GM12891 (cell line): ENCODE results near the gene GSTO2.

Source experiments
- DNase-seq: peaks from one replicate; pipeline ENCODE4 v3.0.0; 2011; ENCODE audit warnings: low spot score; ENCODE audit not compliant: insufficient read length
- FAIRE-seq: peaks from 2 replicates; lab custom pipeline; 2011; peaks lifted over from hg19 to GRCh38; lab: Jason Lieb, UNC
- PAX5 ChIP-seq: IDR thresholded peaks from 2 replicates; pipeline ENCODE4 v1.6.1; 2011; ENCODE audit warnings: low read length, moderate library complexity, mild to moderate bottlenecking; ENCODE audit not compliant: insufficient read depth, severe bottlenecking
- POLR2A ChIP-seq: IDR thresholded peaks from 2 replicates; pipeline ENCODE4 v1.6.1; 2011; ENCODE audit warnings: low read depth, low read length, control low read depth
- POLR2AphosphoS5 ChIP-seq: IDR thresholded peaks from 2 replicates; pipeline ENCODE4 v1.6.1; 2011; ENCODE audit warnings: low read depth, low read length, control low read depth
- POU2F2 ChIP-seq: IDR thresholded peaks from 2 replicates; pipeline ENCODE4 v1.6.1; 2011; ENCODE audit warnings: low read depth, mild to moderate bottlenecking, control low read depth, low read length, moderate library complexity
- SPI1 ChIP-seq: IDR thresholded peaks from 2 replicates; pipeline ENCODE4 v1.6.1; 2011; ENCODE audit warnings: low read depth, low read length, control low read depth
- TAF1 ChIP-seq: IDR thresholded peaks from 2 replicates; pipeline ENCODE4 v1.6.1; 2011; ENCODE audit warnings: low read depth, low read length, control low read depth

Gene GSTO2

GRCh38 chr10:104337985-104338735 is 69.2 kb downstream of the GSTO2 start, which contains the start of gene ITPRIP:
TSS of gene ITPRIP (minus strand) at chr10:104338465. CDS start at chr10:104316051, 22,414 bp downstream.
- no peak for TF ChIP-seq SPI1
- TF ChIP-seq TAF1 = 0 out of 2 replicates have a peak, but pooled peaks have one; percentile 9
- TF ChIP-seq POLR2A = peak; percentile 46; the same call in 1 of the 2 replicates
- FAIRE-seq (no peak), DNase-seq (peak; percentile 58)

- FAIRE-seq (no peak), DNase-seq (no peak)
- TF ChIP-seq POU2F2 = no peak
- no peak for TF ChIP-seq PAX5
- TF ChIP-seq POLR2A = no peak
- TF ChIP-seq POLR2AphosphoS5 = no peak
- TF ChIP-seq SPI1 = no peak
- no peak for TF ChIP-seq TAF1
These were observed 70.6 kb downstream of the GSTO2 start for GRCh38 chr10:104339469-104340110.

- DNase-seq = no peak
- TF ChIP-seq TAF1 (no peak), PAX5 (no peak), POLR2AphosphoS5 (no peak), POLR2A (no peak), POU2F2 (no peak), SPI1 (no peak)
- no peak for FAIRE-seq
These were observed 71.1 kb downstream of the GSTO2 start for GRCh38 chr10:104340111-104340526.

- TF ChIP-seq POLR2AphosphoS5 (no peak), POU2F2 (no peak), TAF1 (no peak)
- DNase-seq (no peak), FAIRE-seq (no peak)
These were observed 71.7 kb downstream of the GSTO2 start for GRCh38 chr10:104340641-104341040.

GRCh38 chr10:104342941-104343411 is 74.0 kb downstream of the GSTO2 start:
- FAIRE-seq (no peak), DNase-seq (no peak)
- TF ChIP-seq POLR2A (no peak), PAX5 (no peak), POLR2AphosphoS5 (no peak), TAF1 (no peak), SPI1 (no peak), POU2F2 (no peak)

GRCh38 chr10:104344219-104344618 is 75.2 kb downstream of the GSTO2 start:
- no peak for TF ChIP-seq SPI1
- no peak for TF ChIP-seq POLR2A
- TF ChIP-seq POLR2AphosphoS5 = no peak
- TF ChIP-seq TAF1 = no peak
- no peak for TF ChIP-seq POU2F2
- TF ChIP-seq PAX5 = no peak
- FAIRE-seq = no peak
- no peak for DNase-seq

GRCh38 chr10:104345515-104345914 is 76.5 kb downstream of the GSTO2 start:
- TF ChIP-seq SPI1 = no peak
- TF ChIP-seq PAX5 = no peak
- FAIRE-seq (no peak), DNase-seq (no peak)

GRCh38 chr10:104345941-104346340 is 77.0 kb downstream of the GSTO2 start:
- TF ChIP-seq PAX5 (no peak), TAF1 (no peak)
- peak; percentile 26 for FAIRE-seq
- no peak for DNase-seq

- FAIRE-seq = no peak
- TF ChIP-seq POU2F2 (no peak), SPI1 (peak; percentile 54)
These were observed 78.5 kb downstream of the GSTO2 start for GRCh38 chr10:104347295-104348045.

GRCh38 chr10:104348601-104349000 is 79.6 kb downstream of the GSTO2 start:
- peak; percentile 16 for FAIRE-seq
- TF ChIP-seq POLR2AphosphoS5 (no peak), TAF1 (no peak), POLR2A (no peak), SPI1 (no peak), PAX5 (no peak), POU2F2 (no peak)
- no peak for DNase-seq

More at GRCh38 chr10:104347295-104348045, 78.5 kb downstream of the GSTO2 start:
- no peak for DNase-seq
